Measurements from ENCODE around the gene FAF1. TPM values are rescaled to one million over a fixed set of nuclear protein-coding genes. Genes with fewer than 3 reads are reported as not detected.

Gene FAF1
- polyA plus RNA-seq, 1 of the 3 experiments (the other 2 are of a cell fraction), result 8.7 TPM

DNA sequence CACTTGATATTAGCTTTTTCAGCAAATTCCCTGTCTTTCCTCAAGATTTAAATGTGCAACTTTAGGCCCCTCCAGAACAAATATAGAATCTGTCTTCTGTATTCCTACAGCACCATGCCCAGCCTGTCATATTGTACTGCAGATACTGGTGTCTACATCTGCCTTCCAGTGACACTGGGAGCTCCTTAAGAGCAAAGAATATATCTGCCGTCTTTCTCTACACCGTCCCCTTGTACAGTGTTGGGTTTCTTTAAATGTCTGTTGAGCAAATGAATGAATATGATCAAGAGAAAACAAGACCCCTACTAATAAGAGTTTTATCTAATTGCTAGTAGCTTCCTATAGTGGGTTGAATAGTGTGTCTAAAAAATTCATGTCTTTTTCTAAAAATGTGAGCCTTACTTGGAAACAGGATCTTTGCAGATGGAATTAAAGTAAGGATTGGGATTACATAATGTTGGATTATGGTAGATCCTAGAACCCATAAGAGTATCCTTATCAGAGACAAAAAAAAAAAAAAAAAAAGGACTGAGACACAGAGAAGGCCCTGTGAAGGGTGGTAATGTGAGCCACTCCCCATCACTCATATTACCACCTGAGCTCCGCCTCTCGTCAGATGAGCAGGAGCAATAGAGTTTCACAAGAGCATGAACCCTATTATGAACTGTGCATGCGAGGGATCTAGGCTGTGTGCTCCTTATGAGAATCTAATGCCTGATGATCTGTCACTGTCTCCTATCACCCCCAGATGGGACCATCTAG is 128.6 kb downstream of the FAF1 start:
- H4K20me1 ChIP-seq (ENCODE audit: insufficient read depth), result no peaks in the 10 kb centered on the region

DNA sequence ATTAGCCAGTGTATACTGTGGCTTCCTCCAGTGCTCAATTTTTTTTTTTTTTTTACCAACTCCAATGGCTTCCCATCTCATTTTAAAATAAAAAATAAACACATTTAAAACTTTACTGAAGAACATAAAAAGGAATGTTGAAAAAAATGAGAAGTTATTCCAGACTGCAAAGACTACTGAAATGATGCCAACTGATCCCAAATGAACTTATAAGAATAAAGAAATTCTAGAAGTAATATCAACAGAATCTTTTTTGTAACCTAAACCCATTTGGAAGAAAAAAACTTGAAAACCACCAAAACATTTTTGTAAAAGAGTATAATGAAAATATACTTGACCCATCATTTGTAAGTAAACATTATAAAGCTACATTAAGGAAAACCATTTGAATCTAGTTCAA is 129.4 kb downstream of the FAF1 start:
- Histone ChIP-seq H4K20me1 (ENCODE audit: insufficient read depth) (no peaks in the 10 kb centered on the region), H3K4me1 (ENCODE audit: control insufficient read depth in 1 of 2, insufficient read depth in 2 of 2, low read depth in 1 of 2, low read length in 1 of 2) (no peaks in the 10 kb centered on the region), H3F3A (replicated peaks; ENCODE audit: insufficient read depth) (no peaks in the 10 kb centered on the region), H3K27me3 (ENCODE audit: insufficient read depth) (no peaks in the 10 kb centered on the region), H3K4me2 (no peak overlapping the region), H3K79me2 (ENCODE audit: insufficient read depth) (peaks cover 23% of the 10 kb centered on the region), H3K4me3 (ENCODE audit: low read depth in 2 of 2, low read length in 1 of 2) (no peak overlapping the region), H3K9me2 (no peaks in the 10 kb centered on the region), H3K36me3 (replicated peaks in 1 of 2; ENCODE audit: control insufficient read depth in 1 of 2, insufficient read depth in 2 of 2, low read length in 1 of 2) (peaks cover 0 to 10% of the 10 kb centered on the region in 2 experiments), H3K9ac (no peak overlapping the region), H3K27ac (ENCODE audit: low read depth in 2 of 2, low read length in 1 of 2) (no peak overlapping the region), H3K9me3 (no peaks in the 10 kb centered on the region), H2AFZ (ENCODE audit: low read depth) (no peak overlapping the region)
- no peak for DNase-seq
- POLR2A ChIA-PET, result no interaction called here
- no peak for TF ChIP-seq YY1 (IDR thresholded peaks at IDR 0.05; ENCODE audit: low read depth)
- no peak for TF ChIP-seq SIN3A (IDR thresholded peaks at IDR 0.05; ENCODE audit: borderline replicate concordance, low read depth, low read length)
- no peak for TF ChIP-seq FOXJ3 (CRISPR knock-in tag; IDR thresholded peaks at IDR 0.05)
- no peak for TF ChIP-seq JUND (IDR thresholded peaks at IDR 0.05)
- TF ChIP-seq EZH2phosphoT487 (IDR thresholded peaks at IDR 0.05; ENCODE audit: borderline replicate concordance, low read depth), result no peak
- no peak for TF ChIP-seq RFX5 (IDR thresholded peaks at IDR 0.05; ENCODE audit: low read length)
- no peak for TF ChIP-seq GATA2 (CRISPR knock-in tag; IDR thresholded peaks at IDR 0.05)
- no peak for TF ChIP-seq MEF2A (IDR thresholded peaks at IDR 0.05; ENCODE audit: borderline replicate concordance, low read depth)
- TF ChIP-seq CHD2 (IDR thresholded peaks at IDR 0.05; ENCODE audit: low read length, partially characterized antibody), result no peak
- TF ChIP-seq USF1 (IDR thresholded peaks at IDR 0.05; ENCODE audit: borderline replicate concordance, low read depth), result no peak
- TF ChIP-seq POLR2AphosphoS5 (IDR thresholded peaks at IDR 0.05; ENCODE audit: low read depth, low read length), result no peak
- CTCF ChIA-PET, result interaction anchor here (1.1 kb wide), 1 partner anchor 56 kb away, joined by 5 read pairs; no protein-coding TSS in a partner anchor

More for the DNA sequence above, 128.6 kb downstream of the FAF1 start:
- Histone ChIP-seq H3K79me2 (ENCODE audit: insufficient read depth) (peaks cover 23% of the 10 kb centered on the region), H3K9me3 (no peaks in the 10 kb centered on the region), H3F3A (replicated peaks; ENCODE audit: insufficient read depth) (no peaks in the 10 kb centered on the region), H3K4me3 (ENCODE audit: low read depth in 2 of 2, low read length in 1 of 2) (no peak overlapping the region), H3K9ac (no peak overlapping the region), H3K27ac (ENCODE audit: low read depth in 2 of 2, low read length in 1 of 2) (no peak overlapping the region), H3K27me3 (ENCODE audit: insufficient read depth) (no peaks in the 10 kb centered on the region), H3K4me1 (ENCODE audit: control insufficient read depth in 1 of 2, insufficient read depth in 2 of 2, low read depth in 1 of 2, low read length in 1 of 2) (no peaks in the 10 kb centered on the region), H2AFZ (ENCODE audit: low read depth) (no peak overlapping the region), H3K4me2 (no peak overlapping the region), H3K36me3 (replicated peaks in 1 of 2; ENCODE audit: control insufficient read depth in 1 of 2, insufficient read depth in 2 of 2, low read length in 1 of 2) (peaks cover 0 to 14% of the 10 kb centered on the region in 2 experiments), H3K9me2 (no peaks in the 10 kb centered on the region)
- WGBS (ENCODE audit: low lambda C conversion rate), result 97% methylated on average over 5 of the region's 5 CpGs
- CTCF ChIA-PET, result interaction anchor here (1.1 to 1.8 kb wide), 2 partner anchors 35 to 57 kb away, joined by 4 to 5 read pairs; no protein-coding TSS in a partner anchor
- TF ChIP-seq MXI1 (IDR thresholded peaks at IDR 0.05; ENCODE audit: low read depth, low read length) (no peak), NRF1 (IDR thresholded peaks at IDR 0.05; ENCODE audit: low read depth, low read length) (no peak), EP300 (IDR thresholded peaks at IDR 0.05; ENCODE audit: borderline replicate concordance in 1 of 2, low read depth in 1 of 2, low read length in 1 of 2) (no peak), POLR2AphosphoS5 (IDR thresholded peaks at IDR 0.05; ENCODE audit: low read depth, low read length) (no peak), ELF1 (IDR thresholded peaks at IDR 0.05) (no peak), RCOR1 (IDR thresholded peaks at IDR 0.05; ENCODE audit: low read length) (no peak), NFIC (IDR thresholded peaks at IDR 0.05; ENCODE audit: borderline replicate concordance) (no peak), JUND (IDR thresholded peaks at IDR 0.05) (no peak), RXRA (IDR thresholded peaks at IDR 0.05; ENCODE audit: borderline replicate concordance, low read depth) (no peak), TEAD4 (IDR thresholded peaks at IDR 0.05; ENCODE audit: borderline replicate concordance, insufficient read depth) (no peak), GATA2 (CRISPR knock-in tag; IDR thresholded peaks at IDR 0.05) (no peak), USF1 (IDR thresholded peaks at IDR 0.05; ENCODE audit: borderline replicate concordance, low read depth) (no peak)
- TF ChIP-seq, protein P1, sequence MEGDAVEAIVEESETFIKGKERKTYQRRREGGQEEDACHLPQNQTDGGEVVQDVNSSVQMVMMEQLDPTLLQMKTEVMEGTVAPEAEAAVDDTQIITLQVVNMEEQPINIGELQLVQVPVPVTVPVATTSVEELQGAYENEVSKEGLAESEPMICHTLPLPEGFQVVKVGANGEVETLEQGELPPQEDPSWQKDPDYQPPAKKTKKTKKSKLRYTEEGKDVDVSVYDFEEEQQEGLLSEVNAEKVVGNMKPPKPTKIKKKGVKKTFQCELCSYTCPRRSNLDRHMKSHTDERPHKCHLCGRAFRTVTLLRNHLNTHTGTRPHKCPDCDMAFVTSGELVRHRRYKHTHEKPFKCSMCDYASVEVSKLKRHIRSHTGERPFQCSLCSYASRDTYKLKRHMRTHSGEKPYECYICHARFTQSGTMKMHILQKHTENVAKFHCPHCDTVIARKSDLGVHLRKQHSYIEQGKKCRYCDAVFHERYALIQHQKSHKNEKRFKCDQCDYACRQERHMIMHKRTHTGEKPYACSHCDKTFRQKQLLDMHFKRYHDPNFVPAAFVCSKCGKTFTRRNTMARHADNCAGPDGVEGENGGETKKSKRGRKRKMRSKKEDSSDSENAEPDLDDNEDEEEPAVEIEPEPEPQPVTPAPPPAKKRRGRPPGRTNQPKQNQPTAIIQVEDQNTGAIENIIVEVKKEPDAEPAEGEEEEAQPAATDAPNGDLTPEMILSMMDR (IDR thresholded peaks at IDR 0.05), result no peak
- TF ChIP-seq, protein P2, sequence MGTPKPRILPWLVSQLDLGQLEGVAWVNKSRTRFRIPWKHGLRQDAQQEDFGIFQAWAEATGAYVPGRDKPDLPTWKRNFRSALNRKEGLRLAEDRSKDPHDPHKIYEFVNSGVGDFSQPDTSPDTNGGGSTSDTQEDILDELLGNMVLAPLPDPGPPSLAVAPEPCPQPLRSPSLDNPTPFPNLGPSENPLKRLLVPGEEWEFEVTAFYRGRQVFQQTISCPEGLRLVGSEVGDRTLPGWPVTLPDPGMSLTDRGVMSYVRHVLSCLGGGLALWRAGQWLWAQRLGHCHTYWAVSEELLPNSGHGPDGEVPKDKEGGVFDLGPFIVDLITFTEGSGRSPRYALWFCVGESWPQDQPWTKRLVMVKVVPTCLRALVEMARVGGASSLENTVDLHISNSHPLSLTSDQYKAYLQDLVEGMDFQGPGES (IDR thresholded peaks at IDR 0.05; ENCODE audit: low read depth, low read length), result no peak
- POLR2A ChIA-PET, result no interaction called here
- no peak for DNase-seq
